Endodermal cell (in vitro differentiated cells): ENCODE measurements around the gene FAM185A. TPM values are rescaled to one million over a fixed set of nuclear protein-coding genes. Genes with fewer than 3 reads are reported as not detected.

ENCODE experiments used
- DNase-seq: peaks from one replicate; pipeline ENCODE4 v3.0.0-alpha.2; 2017
- H3K27ac ChIP-seq: 2 replicates; pipeline ENCODE4 v1.5.1; 2013; ENCODE audit warnings: mild to moderate bottlenecking, low read depth, low read length, moderate library complexity
- H3K27me3 ChIP-seq: 2 replicates; pipeline ENCODE4 v1.6.1; 2013; ENCODE audit warnings: mild to moderate bottlenecking, low read length, moderate library complexity; ENCODE audit not compliant: insufficient read depth, control insufficient read depth, poor library complexity, severe bottlenecking
- H3K36me3 ChIP-seq: 2 replicates; pipeline ENCODE4 v1.7.0; 2013; ENCODE audit warnings: mild to moderate bottlenecking, low read length, moderate library complexity; ENCODE audit not compliant: control insufficient read depth, insufficient read depth
- H3K4me1 ChIP-seq: one replicate; pipeline ENCODE4 v1.7.0; 2013; ENCODE audit warnings: low read length; ENCODE audit not compliant: control insufficient read depth, insufficient read depth
- H3K4me3 ChIP-seq: 2 replicates; pipeline ENCODE4 v1.5.1; 2013; ENCODE audit warnings: mild to moderate bottlenecking, low read length, moderate library complexity
- H3K9ac ChIP-seq: 2 replicates; pipeline ENCODE4 v1.6.1; 2013; ENCODE audit warnings: mild to moderate bottlenecking, low read length, moderate library complexity; ENCODE audit not compliant: poor library complexity, severe bottlenecking; ENCODE audit errors: extremely low read depth
- H3K9me3 ChIP-seq: 2 replicates; pipeline ENCODE4 v1.6.1; 2013; ENCODE audit warnings: mild to moderate bottlenecking, low read length, moderate library complexity; ENCODE audit not compliant: control insufficient read depth
- H3K27ac Mint-ChIP-seq: 2 replicates; pipeline ENCODE4 v1.8.0; 2020; ENCODE audit warnings: mixed read lengths
- H3K27me3 Mint-ChIP-seq: 2 replicates; pipeline ENCODE4 v1.8.0; 2021; ENCODE audit warnings: mild to moderate bottlenecking, mixed read lengths; ENCODE audit not compliant: insufficient read depth
- H3K36me3 Mint-ChIP-seq: 2 replicates; pipeline ENCODE4 v1.8.0; 2020; ENCODE audit warnings: low read depth, mixed read lengths
- H3K4me1 Mint-ChIP-seq: 2 replicates; pipeline ENCODE4 v1.8.0; 2020; ENCODE audit warnings: mixed read lengths
- H3K4me3 Mint-ChIP-seq: 2 replicates; pipeline ENCODE4 v1.8.0; 2020; ENCODE audit warnings: mild to moderate bottlenecking, moderate library complexity, mixed read lengths
- H3K9me3 Mint-ChIP-seq: 2 replicates; pipeline ENCODE4 v1.8.0; 2020; ENCODE audit warnings: mild to moderate bottlenecking, mixed read lengths
- CTCF ChIP-seq: fragments of 200-600 bp; sonication (generic); conservative IDR thresholded peaks from 2 replicates; pipeline ENCODE4 v1.5.0; 2021; ENCODE audit warnings: antibody characterized with exemption, mild to moderate bottlenecking
- WGBS, 2 experiments: methylation state at CpG; one replicate each; pipeline versions ENCODE4 v1.1.5 to v1.1.7; 2013; ENCODE audit warnings: missing lambda C conversion rate in 2 of 2, mixed read lengths in 1 of 2; ENCODE audit not compliant: insufficient coverage in 1 of 2, insufficient read length in 1 of 2; 5-methylcytosine and 5-hydroxymethylcytosine counted together
- total RNA-seq, 2 donors: library from RNA; stranded (reverse); fragmentation: NEBNext Ultra II Directional in 1 of 2; extraction: Animal tissue kit (Norgen Biotek cat#: 25700) in 1 of 2; gene quantifications; 2 replicates in 1 of 2; 3 replicates in 1 of 2; pipeline ENCODE4 v1.2.1, GENCODE V29; 2021

The FAM185A gene
- total RNA-seq, 2 donors from 2014 or later = 5.6 to 7.8 TPM

DNA sequence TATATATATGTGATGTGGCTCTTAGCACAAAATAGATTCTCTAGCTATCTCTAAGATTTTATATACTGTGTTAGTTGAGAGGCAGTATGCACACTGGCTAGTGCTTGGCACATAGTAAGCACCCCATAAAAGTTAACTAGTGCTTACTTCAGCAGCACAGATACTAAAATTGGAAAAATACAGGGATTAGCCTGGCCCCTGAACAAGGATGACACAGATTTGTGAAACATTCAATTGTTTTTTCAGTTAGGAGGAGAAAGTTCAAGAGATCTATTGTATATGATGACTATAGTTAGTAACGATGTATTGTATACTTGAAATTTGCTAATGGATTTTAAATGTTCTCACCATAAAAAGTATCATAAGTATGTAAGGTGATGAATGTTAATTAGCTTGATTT lies 85.7 kb downstream of the FAM185A start:
- Mint-ChIP-seq H3K4me1 (peaks cover 4% of the 10 kb centered on the region), H3K27ac (no peak overlapping the region), H3K27me3 (no peaks in the 10 kb centered on the region), H3K4me3 (no peak overlapping the region), H3K36me3 (peaks cover under 1% of the 10 kb centered on the region), H3K9me3 (no peaks in the 10 kb centered on the region)
- no peak for DNase-seq
- no peaks in the 10 kb centered on the region for H3K4me1 ChIP-seq
- H3K36me3 ChIP-seq = no peaks in the 10 kb centered on the region
- H3K9me3 ChIP-seq = no peaks in the 10 kb centered on the region
- no peak overlapping the region for H3K4me3 ChIP-seq
- no peak for TF ChIP-seq CTCF
- no peaks in the 10 kb centered on the region for H3K27me3 ChIP-seq
- H3K27ac ChIP-seq = no peak overlapping the region
- WGBS, 2 experiments = 94% methylated on average over 1 of the region's 1 CpG; no CpG with 5 or more reads in 1 of the 2 experiments
- no peak overlapping the region for H3K9ac ChIP-seq

GRCh38 chr7:102834999-102835398 lies 86.2 kb downstream of the FAM185A start:
- no peak for DNase-seq
- Mint-ChIP-seq H3K27me3 (no peaks in the 10 kb centered on the region), H3K27ac (no peak overlapping the region), H3K4me1 (peaks cover 3% of the 10 kb centered on the region), H3K9me3 (no peaks in the 10 kb centered on the region), H3K36me3 (no peaks in the 10 kb centered on the region), H3K4me3 (no peak overlapping the region)
- no peaks in the 10 kb centered on the region for H3K9me3 ChIP-seq
- H3K27me3 ChIP-seq = no peaks in the 10 kb centered on the region
- no peak overlapping the region for H3K9ac ChIP-seq
- no peaks in the 10 kb centered on the region for H3K36me3 ChIP-seq
- no peak overlapping the region for H3K27ac ChIP-seq
- no peak overlapping the region for H3K4me3 ChIP-seq
- H3K4me1 ChIP-seq = no peaks in the 10 kb centered on the region
- WGBS, 2 experiments = 86% methylated on average over 1 of the region's 1 CpG
- TF ChIP-seq CTCF = no peak

DNA sequence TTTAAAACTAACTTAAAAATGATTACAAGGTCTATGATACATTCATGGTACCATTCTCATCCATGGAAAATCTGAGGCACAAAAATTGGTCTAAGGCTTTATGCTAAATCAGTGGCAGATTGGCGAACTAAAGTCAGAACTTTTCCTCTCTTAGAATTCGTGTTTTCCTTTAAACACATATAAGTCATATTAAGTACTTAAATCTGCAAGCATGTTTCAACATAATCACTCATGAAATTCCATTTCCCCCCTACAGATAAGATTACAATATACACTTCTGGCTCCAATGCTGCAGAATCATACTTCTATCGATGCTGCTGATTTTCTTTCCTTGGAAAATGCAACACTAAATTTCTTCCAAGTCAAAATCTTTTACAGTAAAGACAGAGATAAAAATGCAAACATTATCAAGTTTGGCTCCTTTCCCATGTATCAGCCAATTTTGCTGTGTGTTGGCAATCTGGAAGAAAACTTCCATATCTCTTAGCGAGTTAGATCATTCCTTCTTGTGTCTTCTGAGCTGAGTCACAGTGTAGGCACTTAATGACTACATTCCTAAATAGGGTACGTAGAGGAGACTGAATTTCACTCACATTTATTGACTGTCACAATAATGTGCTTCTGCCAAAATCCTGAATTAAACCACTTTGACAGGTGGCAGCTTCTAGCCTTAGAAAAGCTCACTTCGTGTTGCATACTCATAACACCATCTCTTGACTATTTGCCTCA lies 87.6 kb downstream of the FAM185A start:
- H3K4me1 Mint-ChIP-seq = no peaks in the 10 kb centered on the region
- no peaks in the 10 kb centered on the region for H3K36me3 Mint-ChIP-seq
- Histone ChIP-seq H3K4me1 (no peaks in the 10 kb centered on the region), H3K27ac (no peak overlapping the region), H3K9me3 (no peaks in the 10 kb centered on the region), H3K36me3 (no peaks in the 10 kb centered on the region), H3K4me3 (no peak overlapping the region), H3K9ac (no peak overlapping the region), H3K27me3 (no peaks in the 10 kb centered on the region)
- TF ChIP-seq CTCF = no peak
- DNase-seq = no peak
- WGBS, 2 experiments = 93% methylated on average over 6 of the region's 6 CpGs
- no peaks in the 10 kb centered on the region for H3K27me3 Mint-ChIP-seq
- H3K4me3 Mint-ChIP-seq = no peak overlapping the region
- no peaks in the 10 kb centered on the region for H3K9me3 Mint-ChIP-seq
- no peak overlapping the region for H3K27ac Mint-ChIP-seq
